T-helper 2 cell treated with Interferon-gamma antibody and Interleukin-4, amounts not matched to agents 100 ng/mL and 5 ng/mL, for 36 hours (primary cell): ENCODE results near the gene APOA5. TPM values are rescaled to one million over a fixed set of nuclear protein-coding genes. Genes with fewer than 3 reads are reported as not detected.

ENCODE experiments used
- intact Hi-C: fragments of 100-400 bp; cut with micrococcal nuclease; formaldehyde crosslinking; loops from one replicate; pipeline ENCODE4 v1.15.1; 2023
- total RNA-seq: library from RNA; stranded (reverse); gene quantifications from 2 replicates; pipeline ENCODE4 v1.2.3, GENCODE V29; 2022

Gene APOA5
- total RNA-seq, 1 donor from 2014 or later, result not detected

GRCh38 chr11:116828632-116829524, 37.2 kb upstream of the APOA5 start:
- intact Hi-C loops, result no loop called here

- intact Hi-C loops, result no loop called here
Observed at GRCh38 chr11:116827461-116827860, 35.8 kb upstream of the APOA5 start.

GRCh38 chr11:116826751-116827431, 35.2 kb upstream of the APOA5 start:
- intact Hi-C loops, result no loop called here

GRCh38 chr11:116825854-116826750, 34.4 kb upstream of the APOA5 start:
- intact Hi-C loops, result no loop called here

- intact Hi-C loops, result no loop called here
Observed at GRCh38 chr11:116825434-116825833, 33.8 kb upstream of the APOA5 start.

GRCh38 chr11:116823031-116823843, 31.6 kb upstream of the APOA5 start, which contains the start of gene APOA4:
TSS of gene APOA4 (minus strand) at chr11:116823304. CDS start at chr11:116823191, 113 bp downstream.
- intact Hi-C loops, result no loop called here

- intact Hi-C loops, result no loop called here
Observed at GRCh38 chr11:116822575-116822974, 30.9 kb upstream of the APOA5 start.

GRCh38 chr11:116821050-116821918, 29.6 kb upstream of the APOA5 start:
- intact Hi-C loops, result no loop called here

GRCh38 chr11:116819049-116819448, 27.4 kb upstream of the APOA5 start:
- intact Hi-C loops, result no loop called here

DNA sequence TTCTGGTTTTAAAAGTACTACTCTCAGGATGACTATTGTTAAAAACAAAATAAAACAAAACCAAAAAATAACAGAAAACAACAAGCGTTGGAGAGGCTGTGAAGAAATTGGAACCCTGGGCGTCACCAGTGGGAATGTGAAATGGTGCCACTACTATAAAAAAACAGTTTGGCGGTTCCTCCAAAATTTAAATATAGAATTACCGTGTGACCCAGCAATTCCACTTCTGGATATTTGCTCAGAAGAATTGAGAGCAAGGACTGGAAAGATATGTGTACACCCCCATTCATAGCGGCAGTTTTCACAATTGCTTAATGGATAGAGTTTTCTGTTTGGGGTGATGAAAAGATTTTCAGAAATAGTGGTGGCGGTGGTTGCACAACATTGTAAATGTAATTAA, 22.8 kb upstream of the APOA5 start:
- intact Hi-C loops, result no loop called here

GRCh38 chr11:116813781-116814471, 22.2 kb upstream of the APOA5 start:
- intact Hi-C loops, result no loop called here

- intact Hi-C loops, result no loop called here
Observed at GRCh38 chr11:116813170-116813569, 21.5 kb upstream of the APOA5 start.

DNA sequence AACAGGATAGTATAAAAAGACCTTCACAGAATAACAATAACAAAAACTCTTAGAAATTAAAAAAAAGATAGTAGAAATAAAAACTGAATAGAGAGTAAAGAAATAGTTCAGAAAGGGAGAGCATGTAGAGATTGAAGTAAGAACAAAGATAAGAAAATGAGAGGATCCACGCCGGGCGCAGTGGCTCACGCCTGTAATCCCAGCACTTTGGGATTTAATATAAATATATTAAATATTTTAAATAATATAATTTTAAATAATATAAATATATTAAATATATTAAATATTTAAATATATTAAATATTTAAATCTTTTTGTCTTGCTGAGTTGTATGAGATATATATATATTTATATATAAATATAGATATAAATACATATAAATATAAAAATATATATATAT, 20.4 kb upstream of the APOA5 start:
- intact Hi-C loops, result no loop called here

DNA sequence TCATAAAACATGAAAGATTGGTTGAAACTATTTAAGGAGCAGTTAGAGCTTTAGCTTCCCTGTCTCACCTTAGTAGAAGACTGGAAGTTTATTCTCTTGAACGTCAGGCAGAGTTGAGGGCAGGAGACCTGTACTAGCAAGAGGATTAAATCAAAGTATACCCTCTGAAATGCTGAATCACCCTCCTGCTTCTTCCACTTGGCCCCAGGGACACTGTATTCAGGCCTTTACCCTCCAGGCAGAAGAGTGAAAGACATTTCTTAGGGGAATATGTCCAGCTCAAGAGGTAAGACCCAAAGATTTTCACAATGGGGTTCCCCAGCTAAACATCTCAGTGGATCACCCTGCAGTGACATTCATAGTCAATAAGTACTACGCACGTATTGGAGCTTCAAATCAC, 19.5 kb upstream of the APOA5 start:
- intact Hi-C loops, result no loop called here

- intact Hi-C loops, result no loop called here
Observed at GRCh38 chr11:116808262-116809175, 16.8 kb upstream of the APOA5 start.

DNA sequence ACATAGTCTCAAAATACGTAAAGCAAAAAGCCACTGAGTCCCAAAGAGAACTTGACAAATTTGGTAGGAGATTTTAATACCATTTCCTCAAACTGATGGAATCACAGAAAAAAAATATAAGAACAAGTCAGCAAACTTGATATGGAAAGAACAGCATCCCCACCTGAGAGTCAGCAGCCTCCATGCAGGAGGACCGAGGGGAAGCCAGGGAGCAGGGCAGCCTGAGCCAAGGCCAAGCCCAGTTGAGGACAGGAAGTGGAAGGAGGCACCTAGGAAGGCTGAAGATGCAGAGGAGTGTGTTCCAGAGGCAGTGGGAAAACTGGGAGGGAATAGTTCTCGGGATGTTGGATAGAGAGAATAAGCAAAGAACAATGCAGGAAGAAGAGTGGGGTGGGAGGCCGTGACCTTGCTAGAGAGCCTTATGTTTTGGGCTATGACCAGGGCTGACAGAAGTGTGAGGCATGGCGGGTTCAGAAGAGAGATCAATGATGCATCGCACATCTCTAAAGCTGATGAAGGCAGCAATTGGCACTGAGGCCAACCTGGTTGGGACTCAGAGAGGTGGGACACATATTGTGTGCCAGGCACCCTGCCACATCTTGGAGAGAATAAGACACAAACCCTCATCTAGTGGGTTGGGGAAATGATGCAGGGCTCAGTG, 16.1 kb upstream of the APOA5 start:
- intact Hi-C loops, result no loop called here

- intact Hi-C loops, result no loop called here
Observed at GRCh38 chr11:116804001-116804400, 12.3 kb upstream of the APOA5 start.
